Upper lobe of right lung (tissue), 1 donor: ENCODE results near the gene OLFML1. TPM values are rescaled to one million over a fixed set of nuclear protein-coding genes. Genes with fewer than 3 reads are reported as not detected.

Source experiments
- ATAC-seq: fragments of 200-7000 bp; cut with Tn5 transposase; one replicate; pipeline ENCODE4 v1.9.1; 2020; ENCODE audit warnings: mild to moderate bottlenecking, moderate library complexity
- DNase-seq: peaks from one replicate; pipeline ENCODE4 v3.0.0-alpha.2; 2020
- H3K27ac ChIP-seq: fragments of 200-600 bp; one replicate; pipeline ENCODE4 v1.8.0; 2022
- H3K27me3 ChIP-seq: fragments of 200-600 bp; one replicate; pipeline ENCODE4 v1.8.0; 2022; ENCODE audit warnings: mild to moderate bottlenecking
- H3K36me3 ChIP-seq: fragments of 200-600 bp; one replicate; pipeline ENCODE4 v1.8.0; 2022
- H3K4me1 ChIP-seq: fragments of 200-600 bp; one replicate; pipeline ENCODE4 v1.8.0; 2022
- H3K4me3 ChIP-seq: fragments of 200-600 bp; one replicate; pipeline ENCODE4 v1.8.0; 2022; ENCODE audit warnings: mild to moderate bottlenecking
- H3K9me3 ChIP-seq: fragments of 200-600 bp; one replicate; pipeline ENCODE4 v1.8.0; 2022
- intact Hi-C: fragments of 100-400 bp; cut with DNase I; formaldehyde crosslinking; loops from one replicate; pipeline ENCODE4 v1.11.0; 2022
- total RNA-seq: library from RNA; stranded (reverse); fragmentation: NEBNext Ultra II Directional; extraction: Animal tissue kit (Norgen Biotek cat#: 25700); gene quantifications from one replicate; pipeline ENCODE4 v1.2.1, GENCODE V29; 2021
- TF ChIP-seq, protein P1 (sequence below): fragments of 200-600 bp; IDR thresholded peaks from one replicate; pipeline ENCODE4 v1.8.0; 2022; ENCODE audit warnings: antibody characterized with exemption
- donor health status: DM: no; HTN: yes; CAD: no; lungs with severe emphysema.

The OLFML1 gene
- total RNA-seq, 1 donor from 2014 or later: 30.6 TPM

DNA sequence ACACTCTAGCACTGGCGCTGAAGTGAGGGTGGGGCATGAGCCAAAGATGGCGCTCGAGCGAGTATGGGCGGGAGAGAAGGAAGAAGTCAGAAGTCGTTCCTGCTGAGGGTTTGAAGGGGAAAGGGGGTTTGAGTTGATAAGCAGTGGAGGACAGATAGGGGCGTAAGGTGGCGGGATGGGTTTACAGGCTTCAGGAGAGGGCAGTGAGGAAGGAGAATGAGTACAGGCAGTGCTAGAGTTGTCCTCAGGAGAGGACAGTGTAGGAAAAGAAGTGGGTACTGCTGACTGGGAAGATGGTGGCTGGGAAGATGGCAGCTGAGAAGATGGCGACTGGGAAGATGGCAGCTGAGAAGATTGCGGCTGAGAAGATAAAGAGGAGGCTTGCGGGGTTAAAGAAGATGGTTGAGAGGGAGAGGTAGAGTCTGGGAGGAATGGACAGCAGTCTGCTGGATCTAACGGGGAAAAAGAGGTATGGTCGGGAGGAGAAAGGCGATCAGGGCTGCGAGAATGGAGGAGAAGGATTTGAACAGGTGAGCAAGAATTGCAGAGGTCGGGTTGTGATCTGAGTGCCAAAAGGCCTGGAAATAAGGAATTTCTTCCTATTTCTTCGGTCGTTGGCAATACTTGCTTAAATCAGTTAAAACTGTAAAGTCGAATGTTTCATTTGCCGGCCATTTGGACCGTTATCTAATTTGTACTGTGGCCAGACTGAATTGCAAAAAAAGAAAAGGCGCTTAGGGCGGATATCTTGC, 33.7 kb downstream of the OLFML1 start:
- H3K9me3 ChIP-seq: no peaks in the 10 kb centered on the region
- no peak overlapping the region for H3K27ac ChIP-seq
- H3K4me3 ChIP-seq: no peak overlapping the region
- no peaks in the 10 kb centered on the region for H3K27me3 ChIP-seq
- H3K4me1 ChIP-seq: peaks cover 20% of the 10 kb centered on the region
- TF ChIP-seq, protein P1, sequence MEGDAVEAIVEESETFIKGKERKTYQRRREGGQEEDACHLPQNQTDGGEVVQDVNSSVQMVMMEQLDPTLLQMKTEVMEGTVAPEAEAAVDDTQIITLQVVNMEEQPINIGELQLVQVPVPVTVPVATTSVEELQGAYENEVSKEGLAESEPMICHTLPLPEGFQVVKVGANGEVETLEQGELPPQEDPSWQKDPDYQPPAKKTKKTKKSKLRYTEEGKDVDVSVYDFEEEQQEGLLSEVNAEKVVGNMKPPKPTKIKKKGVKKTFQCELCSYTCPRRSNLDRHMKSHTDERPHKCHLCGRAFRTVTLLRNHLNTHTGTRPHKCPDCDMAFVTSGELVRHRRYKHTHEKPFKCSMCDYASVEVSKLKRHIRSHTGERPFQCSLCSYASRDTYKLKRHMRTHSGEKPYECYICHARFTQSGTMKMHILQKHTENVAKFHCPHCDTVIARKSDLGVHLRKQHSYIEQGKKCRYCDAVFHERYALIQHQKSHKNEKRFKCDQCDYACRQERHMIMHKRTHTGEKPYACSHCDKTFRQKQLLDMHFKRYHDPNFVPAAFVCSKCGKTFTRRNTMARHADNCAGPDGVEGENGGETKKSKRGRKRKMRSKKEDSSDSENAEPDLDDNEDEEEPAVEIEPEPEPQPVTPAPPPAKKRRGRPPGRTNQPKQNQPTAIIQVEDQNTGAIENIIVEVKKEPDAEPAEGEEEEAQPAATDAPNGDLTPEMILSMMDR: no peak
- ATAC-seq: no peak
- intact Hi-C loops: no loop called here
- DNase-seq: no peak
- H3K36me3 ChIP-seq: no peaks in the 10 kb centered on the region

DNA sequence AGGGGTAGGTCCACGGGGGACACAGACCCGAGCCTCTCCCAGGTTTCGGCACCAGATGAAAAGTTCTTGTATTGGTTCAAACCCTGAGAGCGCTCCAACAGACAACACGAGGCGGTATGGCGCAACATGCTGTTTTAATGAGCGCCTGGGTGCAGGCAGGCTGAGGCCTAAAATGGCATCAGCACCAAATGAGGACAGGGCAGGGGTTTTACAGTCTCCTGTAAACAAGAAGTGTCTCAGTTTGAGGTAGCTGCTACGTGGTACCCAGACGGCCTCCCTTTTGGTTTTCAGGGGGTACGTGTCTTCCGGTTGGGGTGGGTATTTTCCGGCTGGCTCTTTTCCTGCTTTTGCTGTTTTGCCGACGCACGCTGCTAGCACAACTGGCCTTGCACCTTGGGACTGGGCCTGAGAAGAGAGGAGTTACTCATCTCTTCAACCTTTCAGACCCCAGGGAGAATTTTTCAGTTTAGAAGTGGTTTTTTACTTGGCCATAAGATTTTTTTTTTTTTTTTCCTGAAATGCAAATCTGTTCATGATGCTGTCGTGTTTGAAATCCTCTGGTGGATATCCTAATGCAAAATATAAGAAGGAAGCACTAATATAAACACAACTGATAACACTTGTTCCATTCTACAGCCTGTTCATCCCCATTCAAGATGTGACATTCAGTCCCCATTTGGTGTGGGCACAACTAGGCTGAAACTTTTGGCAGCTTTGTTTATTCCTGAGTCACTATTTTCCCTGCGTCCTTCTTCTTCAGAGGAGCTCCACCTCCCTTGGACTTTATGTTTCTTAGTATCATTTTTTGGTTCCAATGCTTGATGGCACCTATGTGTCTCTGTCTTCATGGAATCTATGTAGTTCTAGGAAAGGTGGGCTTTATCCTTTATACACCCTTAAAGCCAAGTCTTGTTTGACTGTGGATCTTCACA, 35.0 kb downstream of the OLFML1 start:
- intact Hi-C loops: no loop called here
- no peaks in the 10 kb centered on the region for H3K9me3 ChIP-seq
- TF ChIP-seq, protein P1: no peak
- peaks cover 16% of the 10 kb centered on the region for H3K4me1 ChIP-seq
- no peaks in the 10 kb centered on the region for H3K36me3 ChIP-seq
- H3K27me3 ChIP-seq: no peaks in the 10 kb centered on the region
- DNase-seq (no peak), ATAC-seq (no peak)
- H3K27ac ChIP-seq: no peak overlapping the region
- no peak overlapping the region for H3K4me3 ChIP-seq

DNA sequence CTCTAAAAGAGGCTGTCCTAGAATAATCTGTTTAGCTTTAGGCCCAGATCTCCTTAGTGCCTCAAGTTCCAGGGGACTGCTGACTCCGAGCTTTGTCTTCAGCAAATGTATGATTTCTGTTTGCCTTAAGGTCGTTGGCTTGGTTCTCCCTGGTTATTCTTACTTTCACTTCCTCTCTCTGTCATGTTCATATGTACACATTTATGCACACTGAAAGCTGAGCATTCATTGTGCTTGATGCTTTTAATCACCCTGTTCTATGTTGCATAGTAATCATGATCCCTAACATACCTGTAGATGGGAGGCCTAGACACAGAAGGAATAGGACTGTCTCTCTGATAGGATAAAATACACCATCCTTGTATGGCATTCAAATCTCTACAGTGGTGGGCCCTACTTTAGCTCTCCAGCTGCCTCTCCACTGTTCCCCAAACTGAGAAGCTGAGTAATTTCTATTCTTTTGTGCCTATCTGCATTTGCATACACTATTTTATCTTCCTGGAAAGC, 35.7 kb downstream of the OLFML1 start:
- H3K27me3 ChIP-seq: no peaks in the 10 kb centered on the region
- H3K36me3 ChIP-seq: no peaks in the 10 kb centered on the region
- intact Hi-C loops: no loop called here
- H3K4me1 ChIP-seq: peaks cover 16% of the 10 kb centered on the region
- H3K4me3 ChIP-seq: no peak overlapping the region
- no peak for DNase-seq
- H3K9me3 ChIP-seq: no peaks in the 10 kb centered on the region
- TF ChIP-seq, protein P1: no peak
- peak; percentile 47 for ATAC-seq
- H3K27ac ChIP-seq: no peak overlapping the region

DNA sequence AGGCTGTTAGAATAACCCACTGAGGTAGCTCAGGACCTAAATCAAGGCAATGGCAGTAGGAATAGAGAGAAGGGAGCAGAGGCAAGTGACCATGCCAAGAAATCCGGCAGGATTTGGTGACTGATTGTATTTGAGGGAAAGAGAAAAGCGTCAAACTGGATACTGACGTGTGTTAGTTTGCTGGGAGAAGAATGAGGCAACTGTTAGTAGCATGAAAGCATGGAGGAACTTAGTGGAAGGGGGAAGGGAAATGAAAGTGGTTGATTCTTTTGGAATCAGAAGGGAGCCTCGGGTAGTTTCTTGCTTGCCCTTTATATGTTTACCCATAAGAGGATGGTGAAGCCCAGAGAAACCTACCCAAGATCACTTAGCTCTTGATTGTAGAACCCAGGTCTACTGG, 36.8 kb downstream of the OLFML1 start:
- H3K4me3 ChIP-seq: no peak overlapping the region
- no peaks in the 10 kb centered on the region for H3K27me3 ChIP-seq
- H3K27ac ChIP-seq: no peak overlapping the region
- H3K4me1 ChIP-seq: peaks cover 16% of the 10 kb centered on the region
- DNase-seq: no peak
- intact Hi-C loops: no loop called here
- no peaks in the 10 kb centered on the region for H3K36me3 ChIP-seq
- ATAC-seq: peak; percentile 19
- TF ChIP-seq, protein P1: no peak
- H3K9me3 ChIP-seq: no peaks in the 10 kb centered on the region

DNA sequence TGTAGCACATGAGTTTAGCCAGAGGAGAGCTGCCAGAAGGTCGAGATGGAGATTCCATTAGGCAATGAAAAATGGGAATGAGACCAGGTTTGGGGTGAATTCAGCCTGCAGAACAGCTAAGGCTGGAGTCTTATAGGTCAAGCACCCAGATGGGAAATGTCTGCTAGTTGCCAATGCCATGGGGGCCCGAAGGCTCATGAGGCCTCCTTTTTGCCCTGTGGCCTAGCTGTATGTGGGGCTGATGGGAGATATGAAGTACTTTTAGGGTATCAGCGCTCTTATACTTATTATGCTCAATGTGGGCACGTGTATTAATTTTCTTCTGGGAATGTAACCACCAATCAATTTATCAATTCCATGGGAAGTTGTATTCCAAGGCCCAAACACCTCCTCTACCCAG, 37.2 kb downstream of the OLFML1 start:
- TF ChIP-seq, protein P1: no peak
- Histone ChIP-seq H3K9me3 (no peaks in the 10 kb centered on the region), H3K27ac (no peak overlapping the region)

More for the DNA sequence above, 37.2 kb downstream of the OLFML1 start:
- peaks cover 16% of the 10 kb centered on the region for H3K4me1 ChIP-seq
- no peaks in the 10 kb centered on the region for H3K27me3 ChIP-seq
- no peak for ATAC-seq
- no peak for DNase-seq
- intact Hi-C loops: no loop called here
- H3K36me3 ChIP-seq: no peaks in the 10 kb centered on the region
- H3K4me3 ChIP-seq: no peak overlapping the region
